Caco-2 (cell line): ENCODE results near the gene DPH1. TPM values are rescaled to one million over a fixed set of nuclear protein-coding genes. Genes with fewer than 3 reads are reported as not detected.

ENCODE experiments used
- BruUV-seq: library from RNA; stranded (reverse); fragments of 400-500 nt; replicated peaks from 2 replicates; lab custom pipeline; 2021; lab: Mats Ljungman, UMichigan
- CTCF ChIA-PET: fragments of 300-600 bp; sonication (Branson Sonifier 250); formaldehyde crosslinking; loops from one replicate; lab custom pipeline; 2022; ENCODE audit warnings: antibody characterized with exemption; lab: Charles Lee
- POLR2A ChIA-PET: fragments of 300-600 bp; sonication (Branson Sonifier 250); formaldehyde crosslinking; loops from one replicate; lab custom pipeline; 2022; ENCODE audit warnings: antibody characterized with exemption; lab: Charles Lee
- DNase-seq, 2 experiments: peaks; one replicate each; pipeline versions ENCODE4 v3.0.0 to v3.0.0-alpha.2; 2020 to 2022
- H3K27me3 ChIP-seq: replicated peaks from 2 replicates; pipeline ENCODE4 v1.6.0; 2011; ENCODE audit warnings: low read length; ENCODE audit not compliant: control insufficient read depth, insufficient read depth
- H3K36me3 ChIP-seq: 2 replicates; pipeline ENCODE4 v1.5.1; 2011; ENCODE audit warnings: low read length; ENCODE audit not compliant: control insufficient read depth, insufficient read depth
- H3K4me1 ChIP-seq: fragments of 250-450 bp; sonication (Bioruptor Pico); 2 replicates; pipeline ENCODE4 v1.5.1; 2020; ENCODE audit warnings: mild to moderate bottlenecking
- H3K4me3 ChIP-seq: 2 replicates; pipeline ENCODE4 v1.5.1; 2011; ENCODE audit warnings: low read depth, mild to moderate bottlenecking, control low read depth, low read length
- H3K9me3 ChIP-seq: fragments of 250-450 bp; sonication (Bioruptor Pico); 2 replicates; pipeline ENCODE4 v1.5.1; 2020; ENCODE audit warnings: mild to moderate bottlenecking, moderate library complexity
- H3K27ac Mint-ChIP-seq: one replicate; pipeline ENCODE4 v1.8.0; 2022; ENCODE audit warnings: mixed read lengths; ENCODE audit not compliant: unreplicated experiment
- H3K27me3 Mint-ChIP-seq: one replicate; pipeline ENCODE4 v1.8.0; 2022; ENCODE audit warnings: mixed read lengths; ENCODE audit not compliant: insufficient read depth, unreplicated experiment
- H3K36me3 Mint-ChIP-seq: one replicate; pipeline ENCODE4 v1.8.0; 2022; ENCODE audit warnings: mild to moderate bottlenecking, mixed read lengths; ENCODE audit not compliant: insufficient read depth, unreplicated experiment
- H3K4me1 Mint-ChIP-seq: one replicate; pipeline ENCODE4 v1.8.0; 2022; ENCODE audit warnings: low read depth, mixed read lengths; ENCODE audit not compliant: unreplicated experiment
- H3K4me3 Mint-ChIP-seq: one replicate; pipeline ENCODE4 v1.8.0; 2022; ENCODE audit warnings: mild to moderate bottlenecking, moderate library complexity, mixed read lengths; ENCODE audit not compliant: unreplicated experiment
- H3K9me3 Mint-ChIP-seq: one replicate; pipeline ENCODE4 v1.8.0; 2022; ENCODE audit warnings: mixed read lengths; ENCODE audit not compliant: unreplicated experiment
- CTCF ChIP-seq, 2 experiments: fragments of 200-600 bp in 1 of 2; IDR thresholded peaks; 1 replicate in 1 of 2; 2 replicates in 1 of 2; pipeline versions ENCODE4 v1.5.1 to v1.8.0; 2011 to 2022; ENCODE audit warnings: antibody characterized with exemption in 1 of 2, control low read depth in 1 of 2, inconsistent platforms in 1 of 2, low read depth in 1 of 2, low read length in 1 of 2, mild to moderate bottlenecking in 1 of 2, moderate library complexity in 1 of 2; ENCODE audit not compliant: insufficient read depth in 1 of 2, severe bottlenecking in 1 of 2, unreplicated experiment in 1 of 2
- intact Hi-C: fragments of 100-400 bp; cut with micrococcal nuclease; formaldehyde crosslinking; loops from one replicate; pipeline ENCODE4 v1.10.0; 2022; ENCODE audit not compliant: unreplicated experiment
- total RNA-seq: library from RNA; stranded (reverse); gene quantifications from 2 replicates; pipeline ENCODE4 v1.2.3, GENCODE V29; 2022

The DPH1 gene
- total RNA-seq, 1 experiment from 2014 or later = 52.0 TPM

DNA sequence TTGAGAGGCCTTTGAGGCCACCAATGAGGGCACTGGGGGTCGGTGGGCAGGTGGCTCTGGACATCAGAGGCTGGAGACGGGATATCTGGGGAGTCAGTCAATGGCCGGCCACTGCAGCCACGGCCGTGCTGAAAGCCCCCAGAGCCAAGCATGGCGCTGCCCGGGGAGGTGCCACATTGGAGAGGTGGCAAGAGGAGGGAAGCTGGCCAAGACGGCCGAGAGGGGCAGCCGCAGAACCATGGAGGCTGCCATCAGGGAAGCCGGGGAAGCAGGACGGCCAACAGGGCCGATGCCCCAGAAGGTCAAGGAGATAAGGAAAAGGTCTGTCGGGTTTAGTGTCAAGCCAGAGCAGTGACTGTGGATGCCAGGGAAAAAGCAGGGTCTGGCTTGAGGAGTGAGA is 14.6 kb upstream of the DPH1 start:
- Histone ChIP-seq H3K9me3 (0 out of 2 replicates have a peak, but pooled peaks cover 8% of the 10 kb centered on the region), H3K4me3 (no peak overlapping the region), H3K27me3 (no peaks in the 10 kb centered on the region; the same call in 1 of the 2 replicates), H3K36me3 (no peaks in the 10 kb centered on the region), H3K4me1 (no peaks in the 10 kb centered on the region)
- no peak for DNase-seq
- Mint-ChIP-seq H3K36me3 (no peaks in the 10 kb centered on the region), H3K4me1 (no peaks in the 10 kb centered on the region), H3K4me3 (no peak overlapping the region), H3K9me3 (peaks cover 10% of the 10 kb centered on the region), H3K27ac (no peak overlapping the region), H3K27me3 (peaks cover 13% of the 10 kb centered on the region)
- no peak for TF ChIP-seq CTCF (IDR thresholded peaks at IDR 0.05; ENCODE audit: insufficient read depth in 1 of 2, low read depth in 1 of 2, low read length in 1 of 2, severe bottlenecking in 1 of 2, unreplicated experiment in 1 of 2)
- intact Hi-C loops = no loop called here
- no TSS peak for BruUV-seq
- CTCF ChIA-PET = no interaction called here
- POLR2A ChIA-PET = no interaction called here

DNA sequence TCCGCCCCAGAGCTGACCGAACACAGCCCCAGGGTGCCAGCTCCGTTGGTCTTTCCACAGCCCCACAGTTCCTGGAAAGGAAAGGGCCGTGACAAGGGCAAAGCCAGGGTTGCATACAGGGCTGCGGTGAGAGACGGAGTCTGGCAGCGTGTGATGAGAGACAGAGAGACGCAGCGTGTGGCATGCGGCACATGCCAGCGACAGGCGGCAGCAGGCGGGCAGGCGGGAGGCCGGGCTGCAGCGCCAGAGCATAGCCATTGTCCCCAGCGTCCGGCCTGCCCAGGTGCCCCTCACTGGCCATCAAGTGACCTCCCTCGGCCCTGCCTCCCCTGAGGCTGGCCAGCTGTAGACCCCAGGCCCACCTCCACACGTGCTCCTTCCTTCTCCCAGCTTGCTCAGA is 13.5 kb upstream of the DPH1 start:
- intact Hi-C loops = no loop called here
- BruUV-seq = no TSS peak
- peaks cover 13% of the 10 kb centered on the region for H3K27me3 Mint-ChIP-seq
- ChIA-PET POLR2A (no interaction called here), CTCF (no interaction called here)
- no peaks in the 10 kb centered on the region for H3K4me1 Mint-ChIP-seq
- H3K9me3 Mint-ChIP-seq = peaks cover 10% of the 10 kb centered on the region
- no peak for DNase-seq
- Histone ChIP-seq H3K36me3 (no peaks in the 10 kb centered on the region), H3K27me3 (peaks cover 2% of the 10 kb centered on the region; the same call in 1 of the 2 replicates), H3K9me3 (0 out of 2 replicates have a peak, but pooled peaks cover 8% of the 10 kb centered on the region), H3K4me1 (no peaks in the 10 kb centered on the region), H3K4me3 (no peak overlapping the region)
- no peaks in the 10 kb centered on the region for H3K36me3 Mint-ChIP-seq
- H3K4me3 Mint-ChIP-seq = no peak overlapping the region
- no peak for TF ChIP-seq CTCF (IDR thresholded peaks at IDR 0.05; ENCODE audit: insufficient read depth in 1 of 2, low read depth in 1 of 2, low read length in 1 of 2, severe bottlenecking in 1 of 2, unreplicated experiment in 1 of 2)
- no peak overlapping the region for H3K27ac Mint-ChIP-seq

DNA sequence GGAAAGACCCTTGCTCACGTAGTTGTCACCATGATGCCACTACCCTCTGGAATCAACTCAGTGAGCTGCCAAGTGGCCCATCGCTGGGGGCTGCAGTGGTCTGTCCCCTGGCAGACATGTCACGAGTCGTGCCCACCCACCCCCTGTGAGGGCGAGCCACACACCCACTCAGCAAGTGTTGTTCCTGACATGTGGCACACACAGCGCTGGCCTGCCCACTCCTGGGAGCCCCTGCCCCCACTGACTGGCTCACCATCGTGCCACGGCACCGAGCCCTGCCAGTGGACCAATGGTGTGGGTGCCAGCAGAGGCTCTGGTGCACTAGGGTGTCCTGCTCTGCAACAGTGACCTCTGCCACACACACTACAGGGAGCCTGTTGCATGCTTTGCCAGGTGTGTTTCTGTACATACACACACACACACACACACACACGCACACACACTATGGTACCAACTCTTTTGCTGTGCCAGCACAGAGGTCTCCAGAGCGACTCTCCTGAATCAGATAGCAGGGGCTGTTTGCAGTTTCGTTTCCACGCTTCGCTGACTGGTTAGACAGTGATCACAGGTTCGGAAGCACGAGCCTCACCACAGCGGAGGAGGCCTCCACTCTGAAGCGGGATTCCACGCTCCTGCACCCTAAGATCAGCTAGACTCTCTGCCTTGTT is 12.5 kb upstream of the DPH1 start:
- no TSS peak for BruUV-seq
- intact Hi-C loops = no loop called here
- POLR2A ChIA-PET = no interaction called here

More for the DNA sequence above, 12.5 kb upstream of the DPH1 start:
- H3K27me3 Mint-ChIP-seq = peaks cover 13% of the 10 kb centered on the region
- no peak for TF ChIP-seq CTCF (IDR thresholded peaks at IDR 0.05; ENCODE audit: insufficient read depth in 1 of 2, low read depth in 1 of 2, low read length in 1 of 2, severe bottlenecking in 1 of 2, unreplicated experiment in 1 of 2)
- no peaks in the 10 kb centered on the region for H3K4me1 Mint-ChIP-seq
- Histone ChIP-seq H3K9me3 (0 out of 2 replicates have a peak, but pooled peaks cover 8% of the 10 kb centered on the region), H3K4me1 (no peaks in the 10 kb centered on the region), H3K4me3 (no peak overlapping the region), H3K36me3 (no peaks in the 10 kb centered on the region), H3K27me3 (peaks cover 2% of the 10 kb centered on the region; the same call in 1 of the 2 replicates)
- no peak overlapping the region for H3K4me3 Mint-ChIP-seq
- peaks cover 6% of the 10 kb centered on the region for H3K9me3 Mint-ChIP-seq
- no peaks in the 10 kb centered on the region for H3K36me3 Mint-ChIP-seq
- H3K27ac Mint-ChIP-seq = no peak overlapping the region
- CTCF ChIA-PET = no interaction called here
- DNase-seq = no peak
